ENCODE results near the gene PNMA8C.
"Not testable (repeated sequence)": the region's sequence is repeated elsewhere in the genome, so short reads cannot be mapped to it uniquely, and the experiment has no call there.

Gene PNMA8C

GRCh38 chr19:46411088-46411924 lies 17.4 kb downstream of the PNMA8C start:
- no peak for DNase-seq

- DNase-seq = no peak
These were observed 18.3 kb downstream of the PNMA8C start for GRCh38 chr19:46410205-46411087.

- no peak for DNase-seq
These were observed 19.5 kb downstream of the PNMA8C start for GRCh38 chr19:46409191-46409590.

GRCh38 chr19:46408664-46409039 lies 20.1 kb downstream of the PNMA8C start:
- no peak for DNase-seq

GRCh38 chr19:46407856-46408663 lies 20.7 kb downstream of the PNMA8C start:
- DNase-seq = no peak

GRCh38 chr19:46406976-46407375 lies 21.8 kb downstream of the PNMA8C start:
- no peak for DNase-seq

GRCh38 chr19:46404753-46405468 lies 23.8 kb downstream of the PNMA8C start:
- peak; percentile 59 for DNase-seq

GRCh38 chr19:46404055-46404752 lies 24.5 kb downstream of the PNMA8C start:
- peak; percentile 20 for DNase-seq

GRCh38 chr19:46402725-46403124 lies 26.0 kb downstream of the PNMA8C start:
- DNase-seq = no peak

- not testable (repeated sequence) for DNase-seq
These were observed 30.8 kb downstream of the PNMA8C start for GRCh38 chr19:46397801-46398479.

GRCh38 chr19:46394402-46394797 lies 34.3 kb downstream of the PNMA8C start:
- no peak for DNase-seq

- no peak for DNase-seq
These were observed 35.0 kb downstream of the PNMA8C start for GRCh38 chr19:46393456-46394401.

GRCh38 chr19:46392837-46393236 lies 35.9 kb downstream of the PNMA8C start:
- DNase-seq = no peak

- no peak for DNase-seq
These were observed 36.4 kb downstream of the PNMA8C start for GRCh38 chr19:46392252-46392801.

- no peak for DNase-seq
These were observed 37.2 kb downstream of the PNMA8C start for GRCh38 chr19:46391296-46392251.

GRCh38 chr19:46390866-46391265 lies 37.9 kb downstream of the PNMA8C start:
- DNase-seq = no peak

- DNase-seq = no peak
These were observed 38.4 kb downstream of the PNMA8C start for GRCh38 chr19:46390121-46390858.
